Fibroblast of the aortic adventitia (primary cell): ENCODE results near the gene RANBP2. TPM values are rescaled to one million over a fixed set of nuclear protein-coding genes. Genes with fewer than 3 reads are reported as not detected.
"Not testable (repeated sequence)": the region's sequence is repeated elsewhere in the genome, so short reads cannot be mapped to it uniquely, and the experiment has no call there.

Source experiments
- DNase-seq: peaks from one replicate; pipeline ENCODE4 v3.0.0-alpha.2; 2010; ENCODE audit warnings: low read depth
- H3K4me3 ChIP-seq: 2 replicates; pipeline ENCODE4 v1.5.1; 2011; ENCODE audit warnings: low read depth, mild to moderate bottlenecking, control low read depth, low read length, moderate library complexity
- total RNA-seq: library from RNA; depleted of rRNA; stranded (reverse); fragments of >200 nt; gene quantifications from 2 replicates; pipeline ENCODE4 v1.2.3, GENCODE V29; 2012; ENCODE audit warnings: low replicate concordance
- TF ChIP-seq, protein P1 (sequence below): IDR thresholded peaks from 2 replicates; pipeline ENCODE4 v1.5.1; 2011; ENCODE audit warnings: mild to moderate bottlenecking, low read length, control low read depth, inconsistent platforms; ENCODE audit not compliant: insufficient read depth

RANBP2 gene
- total RNA-seq = 81.6 and 95.3 TPM in 2 replicates

DNA sequence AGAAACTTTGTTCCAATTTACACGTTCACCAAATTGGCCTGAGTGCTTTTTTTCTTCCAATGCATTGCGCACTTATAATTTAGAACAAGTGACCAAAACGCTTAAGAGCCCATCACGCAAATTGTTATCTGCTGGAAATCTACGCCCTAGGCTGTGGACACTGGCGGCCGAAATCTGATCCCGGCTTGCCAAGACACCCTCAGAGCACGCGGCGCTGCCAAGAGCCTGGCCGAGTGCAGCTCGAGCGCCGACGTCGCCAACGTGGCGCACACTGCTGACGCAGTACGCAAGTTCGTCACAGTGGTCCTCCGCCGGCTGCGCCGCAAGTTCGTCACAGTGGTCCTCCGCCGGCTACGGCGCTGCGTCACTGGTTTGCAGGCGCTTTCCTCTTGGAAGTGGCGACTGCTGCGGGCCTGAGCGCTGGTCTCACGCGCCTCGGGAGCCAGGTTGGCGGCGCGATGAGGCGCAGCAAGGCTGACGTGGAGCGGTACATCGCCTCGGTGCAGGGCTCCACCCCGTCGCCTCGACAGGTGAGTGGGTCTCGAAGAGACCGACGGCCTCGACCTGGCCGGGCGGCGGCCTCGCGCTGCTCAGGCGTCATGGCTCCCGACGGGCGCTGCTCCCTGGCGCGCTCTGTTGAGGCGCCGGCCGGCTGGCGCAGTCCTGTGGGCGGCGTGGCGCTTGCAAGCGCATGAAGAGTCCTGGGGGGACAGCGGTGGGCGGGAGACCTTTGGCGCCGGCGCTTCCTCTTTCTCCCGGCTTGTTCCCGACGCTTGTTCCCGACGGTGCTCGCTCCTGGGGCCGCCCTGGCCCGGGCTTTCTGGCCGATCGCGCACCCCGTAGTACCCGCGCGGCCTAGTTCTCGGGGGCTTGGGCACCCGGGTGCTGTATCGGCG, at the start of gene RANBP2:
TSS of gene RANBP2 (plus strand) at position 334 of the 896 bp plus-strand sequence. CDS start at position 459, 125 bp downstream.
- TF ChIP-seq, protein P1, sequence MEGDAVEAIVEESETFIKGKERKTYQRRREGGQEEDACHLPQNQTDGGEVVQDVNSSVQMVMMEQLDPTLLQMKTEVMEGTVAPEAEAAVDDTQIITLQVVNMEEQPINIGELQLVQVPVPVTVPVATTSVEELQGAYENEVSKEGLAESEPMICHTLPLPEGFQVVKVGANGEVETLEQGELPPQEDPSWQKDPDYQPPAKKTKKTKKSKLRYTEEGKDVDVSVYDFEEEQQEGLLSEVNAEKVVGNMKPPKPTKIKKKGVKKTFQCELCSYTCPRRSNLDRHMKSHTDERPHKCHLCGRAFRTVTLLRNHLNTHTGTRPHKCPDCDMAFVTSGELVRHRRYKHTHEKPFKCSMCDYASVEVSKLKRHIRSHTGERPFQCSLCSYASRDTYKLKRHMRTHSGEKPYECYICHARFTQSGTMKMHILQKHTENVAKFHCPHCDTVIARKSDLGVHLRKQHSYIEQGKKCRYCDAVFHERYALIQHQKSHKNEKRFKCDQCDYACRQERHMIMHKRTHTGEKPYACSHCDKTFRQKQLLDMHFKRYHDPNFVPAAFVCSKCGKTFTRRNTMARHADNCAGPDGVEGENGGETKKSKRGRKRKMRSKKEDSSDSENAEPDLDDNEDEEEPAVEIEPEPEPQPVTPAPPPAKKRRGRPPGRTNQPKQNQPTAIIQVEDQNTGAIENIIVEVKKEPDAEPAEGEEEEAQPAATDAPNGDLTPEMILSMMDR = no peak
- peak within 1 kb of the TSS; percentile 87 for H3K4me3 ChIP-seq
- DNase-seq = peak; percentile 99

DNA sequence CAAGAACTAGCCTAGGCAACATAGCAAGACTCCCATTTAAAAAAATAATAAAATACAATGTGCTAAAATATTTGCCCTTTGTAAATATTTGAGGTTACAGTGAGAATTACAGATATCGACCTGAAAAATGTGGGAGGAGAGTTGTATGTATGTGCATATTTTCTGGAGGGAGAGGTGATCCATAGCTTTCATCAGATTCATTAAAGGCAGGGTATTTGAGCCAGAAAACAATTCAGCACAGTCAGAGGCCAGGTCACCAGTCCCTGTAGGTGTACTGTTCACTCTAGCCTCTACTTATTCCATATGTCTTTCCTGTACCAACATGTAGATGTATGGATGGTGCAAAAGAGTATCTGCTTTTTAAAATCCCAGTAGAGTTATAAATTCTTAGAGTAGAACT, 49.0 kb upstream of the RANBP2 start:
- not testable (repeated sequence) for DNase-seq, H3K4me3 ChIP-seq

DNA sequence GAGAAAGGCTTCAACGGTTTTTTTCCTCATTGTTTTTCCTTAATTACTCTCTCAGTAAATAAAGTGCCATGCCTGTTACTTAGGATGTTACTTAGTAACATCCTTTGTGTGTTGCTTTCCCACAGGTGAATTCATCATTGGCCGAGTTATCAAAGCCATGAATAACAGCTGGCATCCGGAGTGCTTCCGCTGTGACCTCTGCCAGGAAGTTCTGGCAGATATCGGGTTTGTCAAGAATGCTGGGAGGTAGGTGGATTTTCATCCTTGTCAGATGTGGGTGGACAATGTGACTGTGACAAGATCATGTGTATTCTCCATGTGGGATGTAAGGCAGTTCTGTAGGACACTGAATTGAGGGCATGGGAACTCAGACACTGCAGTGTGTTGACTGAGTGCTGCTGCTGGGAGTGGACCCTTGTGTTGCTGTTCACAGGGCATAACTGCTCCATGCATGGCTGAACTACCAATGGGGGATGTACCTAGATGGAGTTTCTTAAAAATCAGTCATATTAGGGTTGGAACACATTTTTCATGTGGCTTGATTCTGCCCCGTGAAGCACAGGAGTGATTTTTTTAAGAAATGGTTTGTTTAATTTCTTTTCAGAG, 47.0 kb upstream of the RANBP2 start:
- not testable (repeated sequence) for H3K4me3 ChIP-seq, DNase-seq

DNA sequence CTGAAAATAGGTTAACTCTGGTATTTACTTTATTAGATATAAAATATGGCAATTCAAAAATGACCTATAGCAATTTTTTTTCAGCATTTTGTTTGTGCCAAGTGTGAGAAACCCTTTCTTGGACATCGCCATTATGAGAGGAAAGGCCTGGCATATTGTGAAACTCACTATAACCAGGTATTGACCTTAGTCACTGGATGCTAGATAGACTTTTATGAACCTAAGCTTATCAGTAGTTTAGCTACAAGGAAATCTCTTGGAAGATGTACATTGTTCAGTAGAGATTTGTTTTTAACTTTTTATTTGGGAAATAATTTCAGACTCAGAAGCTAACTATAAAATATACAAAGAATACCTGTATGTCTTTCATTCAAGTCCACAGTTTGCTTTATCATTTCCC, 42.8 kb upstream of the RANBP2 start:
- not testable (repeated sequence) for H3K4me3 ChIP-seq, DNase-seq

DNA sequence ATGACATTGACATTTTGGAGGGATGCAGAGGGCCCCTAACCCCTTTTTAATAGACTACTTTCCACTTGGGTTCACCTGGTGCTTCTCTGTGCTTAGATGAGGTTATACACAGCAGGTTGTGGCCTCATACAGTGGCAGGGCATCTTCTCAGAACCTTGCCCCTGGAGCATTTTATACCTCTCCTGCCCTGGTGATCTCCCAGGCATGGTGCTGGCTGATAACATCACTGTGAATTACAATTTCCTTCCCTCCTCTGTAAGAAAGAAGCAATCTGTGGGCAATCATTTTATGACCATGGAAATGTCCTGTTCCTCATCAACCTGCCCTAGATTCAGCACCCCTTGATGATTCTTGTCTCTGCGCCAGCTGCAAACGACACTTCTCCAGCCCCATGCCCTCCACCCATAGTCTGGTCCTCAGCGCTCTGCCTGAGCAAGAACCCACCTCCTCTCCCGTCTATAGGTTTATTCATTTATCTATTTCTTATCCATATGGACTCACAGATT, 42.0 kb upstream of the RANBP2 start:
- DNase-seq, H3K4me3 ChIP-seq: not testable (repeated sequence)

DNA sequence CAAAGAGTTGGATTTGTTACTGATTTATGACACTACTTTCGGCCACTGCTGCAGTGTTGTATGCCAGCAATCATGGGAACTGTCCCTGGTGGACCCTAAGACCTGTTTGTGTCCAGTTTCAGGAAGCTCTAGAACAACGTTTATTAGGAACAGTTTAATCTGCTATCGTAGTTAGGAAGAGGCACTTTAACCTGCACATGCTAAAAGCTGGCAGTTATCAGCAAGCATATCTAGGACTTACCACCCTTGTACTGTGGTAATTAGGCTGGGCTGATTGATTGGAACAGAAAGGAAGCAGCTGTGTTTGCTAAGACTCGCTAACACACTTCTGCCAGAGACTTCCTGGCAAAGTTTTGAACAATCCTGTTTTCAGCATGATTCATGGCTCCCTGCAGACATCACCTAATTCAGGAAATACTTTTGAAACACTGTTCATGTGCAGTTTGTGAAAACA, 41.1 kb upstream of the RANBP2 start:
- DNase-seq = peak; percentile 84

DNA sequence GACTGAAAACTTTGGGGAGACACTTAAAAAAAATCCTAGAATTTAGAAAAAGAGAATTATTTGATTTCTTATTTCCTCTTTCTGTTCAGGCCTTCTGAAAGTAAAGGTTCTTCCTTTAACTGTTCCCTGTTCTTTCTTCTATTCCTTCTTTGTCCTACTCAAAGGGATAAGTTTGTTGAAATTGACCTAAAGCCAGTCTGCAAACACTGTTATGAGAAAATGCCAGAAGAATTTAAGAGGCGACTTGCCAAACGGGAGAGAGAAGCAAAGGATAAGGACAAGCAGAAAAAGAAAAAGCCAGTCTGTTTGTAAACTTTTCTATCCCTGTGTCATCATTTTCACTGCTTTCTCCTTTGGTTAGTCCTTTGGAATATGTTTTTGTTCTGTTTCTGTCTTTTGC, 38.5 kb upstream of the RANBP2 start:
- not testable (repeated sequence) for H3K4me3 ChIP-seq, DNase-seq

More for the DNA sequence above, 41.1 kb upstream of the RANBP2 start:
- H3K4me3 ChIP-seq = not testable (repeated sequence)

DNA sequence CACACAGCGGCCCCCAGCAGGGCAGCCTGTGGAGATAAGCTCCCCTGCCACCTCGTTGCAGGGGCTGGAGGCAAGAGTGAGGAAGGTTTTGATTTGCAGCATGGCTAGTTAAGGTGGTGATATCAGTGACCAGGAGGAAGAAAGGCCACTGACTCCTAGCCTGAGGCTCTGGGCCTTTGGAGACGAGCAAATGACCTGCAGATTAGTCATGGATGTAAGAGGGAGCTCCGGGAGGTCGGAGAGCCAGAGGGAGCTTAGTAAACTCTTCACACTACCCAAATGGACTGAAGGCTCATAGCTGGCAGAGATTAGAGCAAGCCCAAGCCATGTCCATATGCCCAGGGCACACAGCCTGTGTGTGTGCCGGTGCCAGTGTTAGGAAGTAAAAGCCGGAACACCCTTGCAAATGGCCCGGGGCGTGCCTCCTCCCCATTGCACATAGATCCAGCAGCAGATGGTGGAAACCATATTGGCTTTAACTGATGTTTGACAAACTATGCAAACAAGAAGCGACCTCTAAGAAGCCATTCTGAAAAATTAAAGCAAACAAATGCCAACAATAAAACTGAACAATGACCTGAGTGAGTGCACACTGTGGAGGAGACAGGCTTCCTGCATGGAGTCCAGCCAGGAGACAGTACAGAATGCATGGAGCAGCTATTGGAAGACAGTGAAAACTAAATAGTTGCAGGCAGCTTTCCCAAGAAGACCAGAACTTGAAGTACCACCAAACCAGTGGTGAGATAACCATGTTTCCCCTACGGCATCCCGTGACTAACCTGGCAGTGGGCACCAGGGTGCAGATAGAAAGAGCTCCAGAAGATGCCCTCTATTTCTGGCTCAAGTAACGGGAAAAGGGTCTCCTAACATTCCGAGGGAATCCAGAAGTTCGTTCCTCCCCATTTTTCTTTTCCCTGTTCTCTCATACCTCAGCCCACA, 30.2 kb upstream of the RANBP2 start:
- DNase-seq, H3K4me3 ChIP-seq: not testable (repeated sequence)

DNA sequence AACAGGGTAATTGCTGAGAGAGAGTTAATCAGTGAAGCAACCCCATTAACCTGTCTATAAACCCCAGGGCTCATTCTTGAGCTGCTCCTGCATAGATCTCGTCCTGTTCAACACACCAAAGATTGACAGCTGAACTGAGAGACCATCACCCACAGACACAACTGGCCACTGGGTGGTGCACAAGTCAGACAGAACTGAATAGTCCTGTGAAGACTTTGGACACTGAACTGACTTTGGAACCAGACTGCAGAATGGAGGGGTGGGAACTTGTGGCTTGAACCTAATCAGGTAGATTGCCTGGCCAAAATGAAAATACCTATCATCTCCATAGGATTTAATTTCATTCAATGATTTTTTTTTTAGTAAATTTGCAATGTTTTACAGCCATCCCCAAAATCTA, 29.3 kb upstream of the RANBP2 start:
- DNase-seq, H3K4me3 ChIP-seq: not testable (repeated sequence)

DNA sequence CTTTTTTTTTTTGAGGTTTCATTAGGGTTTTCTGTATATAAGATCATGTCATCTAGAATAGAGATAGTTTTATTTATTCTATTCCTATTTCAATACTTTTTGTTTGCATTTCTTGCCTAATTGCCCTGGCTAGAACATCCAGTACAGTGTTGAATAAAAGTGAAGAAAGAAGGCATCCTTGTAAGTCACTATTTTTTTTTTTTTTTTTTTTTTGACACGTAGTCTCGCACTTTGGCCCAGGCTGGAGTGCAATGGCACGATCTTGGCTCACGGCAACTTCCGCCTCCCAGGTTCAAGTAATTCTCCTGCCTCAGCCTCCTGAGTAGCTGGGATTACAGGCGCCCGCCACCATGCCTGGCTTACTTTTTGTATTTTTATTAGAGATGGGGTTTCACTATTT, 27.8 kb upstream of the RANBP2 start:
- H3K4me3 ChIP-seq = no peak overlapping the region
- no peak for DNase-seq
- TF ChIP-seq, protein P1 = no peak

DNA sequence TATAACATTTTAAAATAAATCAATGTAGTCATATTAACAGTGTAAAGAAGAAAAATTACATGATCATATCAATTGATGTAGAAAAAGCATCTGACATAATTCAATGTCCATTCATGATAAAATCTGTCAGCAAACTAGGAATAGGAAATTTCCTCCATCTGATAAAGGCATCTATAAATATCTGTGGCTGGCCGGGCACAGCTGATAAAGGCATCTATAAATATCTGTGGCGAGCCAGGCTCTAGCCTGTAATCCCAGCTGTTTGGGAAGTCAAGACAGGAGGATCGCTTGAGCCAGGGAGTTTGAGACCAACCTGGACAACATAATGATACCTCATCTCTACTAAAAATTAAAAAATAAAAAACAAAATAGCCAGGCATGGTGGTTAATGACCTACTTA, 18.1 kb upstream of the RANBP2 start:
- no peak for DNase-seq
- H3K4me3 ChIP-seq = no peak overlapping the region
- TF ChIP-seq, protein P1 = no peak
